ENCODE results near the gene FLYWCH2. TPM values are rescaled to one million over a fixed set of nuclear protein-coding genes. Genes with fewer than 3 reads are reported as not detected.

Gene FLYWCH2
- total and polyA plus RNA-seq, 2 of the 13 experiments (the other 11 are each of a cell fraction or from before 2014, with no cell fraction given): 16.9 to 19.8 TPM

GRCh38 chr16:2840914-2841313 lies 42.1 kb upstream of the FLYWCH2 start:
- intact Hi-C loops (cut with micrococcal nuclease; ENCODE audit: unreplicated experiment): no loop called here
- ATAC-seq: no peak
- Histone ChIP-seq H4K20me1 (ENCODE audit: insufficient read depth, low read length) (no peaks in the 10 kb centered on the region), H3K4me1 (ENCODE audit: insufficient read depth, low read length) (peaks cover 30% of the 10 kb centered on the region), H3K36me3 (replicated peaks in 1 of 2; ENCODE audit: control insufficient read depth in 1 of 2, insufficient read depth in 2 of 2, low read length in 2 of 2) (no peaks in the 10 kb centered on the region), H3K4me3 (replicated peaks in 1 of 3; ENCODE audit: insufficient read depth in 1 of 3, low read depth in 2 of 3, low read length in 3 of 3) (no peak overlapping the region), H3K27ac (ENCODE audit: extremely low read length, insufficient read depth, low read length) (no peak overlapping the region), H3K9me3 (ENCODE audit: low read length) (no peaks in the 10 kb centered on the region), H3K9ac (ENCODE audit: insufficient read depth, low read depth, low read length) (no peak overlapping the region), H3K27me3 (ENCODE audit: control insufficient read depth in 1 of 2, insufficient read depth in 2 of 2, low read length in 2 of 2) (peaks cover 3 to 11% of the 10 kb centered on the region in 2 experiments; a peak in 2 of 5 replicates), H3K4me2 (ENCODE audit: low read depth, low read length) (no peak overlapping the region), H3K79me2 (ENCODE audit: insufficient read depth, low read length) (no peaks in the 10 kb centered on the region), H2AFZ (ENCODE audit: low read length) (no peak overlapping the region)
- no TSS peak for BruUV-seq (replicated peaks)
- DNase-seq (ENCODE audit: low spot score): no peak
- ChIA-PET POLR2A (no interaction called here), CTCF (ENCODE audit: low intra/inter-chr PET ratio, low total read pairs) (no interaction called here)
- TF ChIP-seq ZKSCAN5 (CRISPR knock-in tag; IDR thresholded peaks at IDR 0.05): no peak
- no peak for TF ChIP-seq ZNF547 (CRISPR knock-in tag; IDR thresholded peaks at IDR 0.05)
- WGBS (ENCODE audit: low lambda C conversion rate): 85% methylated on average over 3 of the region's 12 CpGs
- in situ Hi-C loops (cut with HindIII; ENCODE audit: extremely low pct_ligation_motif_present, low pct_unique_long_range_greater_than_20kb): no loop called here
- FAIRE-seq: no peak

DNA sequence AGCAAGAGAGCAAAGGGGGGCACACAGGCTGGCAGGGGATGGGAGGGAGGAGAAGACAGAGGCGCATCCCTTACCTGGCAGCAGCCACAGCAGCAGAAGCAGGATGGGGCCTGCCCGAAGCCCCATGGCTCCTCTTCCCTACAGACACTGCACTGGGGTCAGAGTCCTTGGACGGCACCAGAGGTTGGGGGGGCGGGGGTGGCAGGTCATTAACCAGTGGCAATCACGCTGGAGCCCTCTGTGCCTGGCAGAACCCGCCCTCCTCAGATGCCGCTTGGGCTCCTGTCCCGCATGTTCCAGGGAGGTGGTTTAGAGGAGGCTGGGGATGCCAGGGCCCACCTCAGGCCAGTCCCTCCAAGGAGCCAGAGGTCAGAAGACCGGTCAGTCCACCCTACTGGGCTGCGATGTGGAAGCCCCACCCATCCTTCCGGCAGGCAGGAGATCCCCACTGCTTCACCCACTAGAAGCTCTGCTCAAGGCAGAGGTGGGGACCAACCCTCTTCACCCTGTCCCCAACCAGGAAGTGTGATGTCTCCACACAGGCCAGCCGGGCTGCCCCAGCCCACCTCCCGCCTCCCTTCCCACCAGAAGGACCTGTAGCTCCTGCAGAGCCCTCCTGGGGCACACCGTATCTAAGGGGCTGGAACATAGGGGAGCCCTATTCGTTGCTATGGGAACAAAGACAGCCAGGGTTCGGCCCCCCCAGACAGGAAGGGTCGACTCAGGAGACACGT lies 41.2 kb upstream of the FLYWCH2 start:
- Histone ChIP-seq H3K9ac (ENCODE audit: insufficient read depth, low read depth, low read length) (no peak overlapping the region), H3K4me2 (ENCODE audit: low read depth, low read length) (peak overlapping the region; percentile 45), H3K27ac (ENCODE audit: extremely low read length, insufficient read depth, low read length) (no peak overlapping the region), H3K4me3 (replicated peaks in 1 of 3; ENCODE audit: insufficient read depth in 1 of 3, low read depth in 2 of 3, low read length in 3 of 3) (peak overlapping the region in 1 of 3 experiments; percentile 40; a peak in 1 of 6 replicates), H3K79me2 (ENCODE audit: insufficient read depth, low read length) (no peaks in the 10 kb centered on the region), H4K20me1 (ENCODE audit: insufficient read depth, low read length) (no peaks in the 10 kb centered on the region), H3K27me3 (ENCODE audit: control insufficient read depth in 1 of 2, insufficient read depth in 2 of 2, low read length in 2 of 2) (peaks cover 3 to 11% of the 10 kb centered on the region in 2 experiments; a peak in 2 of 5 replicates), H2AFZ (ENCODE audit: low read length) (peak overlapping the region; percentile 5), H3K9me3 (ENCODE audit: low read length) (no peaks in the 10 kb centered on the region), H3K36me3 (replicated peaks in 1 of 2; ENCODE audit: control insufficient read depth in 1 of 2, insufficient read depth in 2 of 2, low read length in 2 of 2) (no peaks in the 10 kb centered on the region), H3K4me1 (ENCODE audit: insufficient read depth, low read length) (peaks cover 27% of the 10 kb centered on the region)
- intact Hi-C loops (cut with micrococcal nuclease; ENCODE audit: unreplicated experiment): no loop called here
- ATAC-seq: peak; percentile 26
- ChIA-PET POLR2A (no interaction called here), CTCF (ENCODE audit: low intra/inter-chr PET ratio, low total read pairs) (no interaction called here)
- no TSS peak for BruUV-seq (replicated peaks)
- WGBS (ENCODE audit: low lambda C conversion rate): 36% methylated on average over 9 of the region's 18 CpGs
- no peak for FAIRE-seq
- in situ Hi-C loops (cut with HindIII; ENCODE audit: extremely low pct_ligation_motif_present, low pct_unique_long_range_greater_than_20kb): no loop called here
- TF ChIP-seq HNF4A (CRISPR knock-in tag; IDR thresholded peaks at IDR 0.05) (0 out of 2 replicates have a peak, but pooled peaks have one; percentile 16), TBX2 (CRISPR knock-in tag; IDR thresholded peaks at IDR 0.05; ENCODE audit: borderline replicate concordance) (no peak), KDM5B (CRISPR knock-in tag; IDR thresholded peaks at IDR 0.05; ENCODE audit: borderline replicate concordance) (peak; percentile 42; the same call in 1 of the 2 replicates), NKX3-1 (CRISPR knock-in tag; IDR thresholded peaks at IDR 0.05) (no peak)
- TF ChIP-seq, protein P1, sequence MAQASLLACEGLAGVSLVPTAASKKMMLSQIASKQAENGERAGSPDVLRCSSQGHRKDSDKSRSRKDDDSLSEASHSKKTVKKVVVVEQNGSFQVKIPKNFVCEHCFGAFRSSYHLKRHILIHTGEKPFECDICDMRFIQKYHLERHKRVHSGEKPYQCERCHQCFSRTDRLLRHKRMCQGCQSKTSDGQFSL (CRISPR knock-in tag; IDR thresholded peaks at IDR 0.05): 0 out of 2 replicates have a peak, but pooled peaks have one; percentile 45
- DNase-seq (ENCODE audit: low spot score): no peak

All from HepG2 (cell line).